ENCODE results near the gene LMX1B.

DNA sequence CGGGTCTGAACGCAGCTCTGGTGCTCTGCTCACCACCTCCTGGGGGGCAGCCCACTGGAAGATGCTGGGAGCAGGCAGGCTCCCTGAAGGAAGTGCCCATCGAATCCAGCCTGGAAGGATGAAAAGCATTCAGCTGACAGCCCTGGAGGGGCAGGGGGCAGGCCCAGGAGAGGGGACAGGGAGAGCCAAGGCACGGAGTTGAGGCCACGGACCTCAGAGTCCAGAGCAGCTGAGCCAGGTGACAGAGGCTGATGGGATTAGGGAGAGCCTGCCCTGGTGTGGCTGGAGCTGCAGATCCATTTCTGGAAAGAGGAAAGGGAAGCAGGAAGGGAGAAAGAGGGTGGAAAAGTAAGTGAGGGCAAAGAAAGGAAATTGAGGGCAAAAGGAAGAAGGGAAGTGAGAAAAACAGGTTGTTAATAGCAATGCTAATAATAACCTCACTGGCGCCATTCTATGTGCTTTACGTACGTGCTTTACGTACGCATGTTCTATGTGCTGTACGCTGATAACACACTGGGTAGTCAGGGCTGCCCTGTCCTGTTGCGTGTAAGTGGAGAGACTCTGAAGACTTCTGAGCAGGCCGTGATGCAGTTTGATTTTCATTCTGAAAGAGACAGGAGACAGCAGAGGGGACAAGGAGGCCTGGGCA is 52.6 kb downstream of the LMX1B start:
- TF ChIP-seq, protein P1, sequence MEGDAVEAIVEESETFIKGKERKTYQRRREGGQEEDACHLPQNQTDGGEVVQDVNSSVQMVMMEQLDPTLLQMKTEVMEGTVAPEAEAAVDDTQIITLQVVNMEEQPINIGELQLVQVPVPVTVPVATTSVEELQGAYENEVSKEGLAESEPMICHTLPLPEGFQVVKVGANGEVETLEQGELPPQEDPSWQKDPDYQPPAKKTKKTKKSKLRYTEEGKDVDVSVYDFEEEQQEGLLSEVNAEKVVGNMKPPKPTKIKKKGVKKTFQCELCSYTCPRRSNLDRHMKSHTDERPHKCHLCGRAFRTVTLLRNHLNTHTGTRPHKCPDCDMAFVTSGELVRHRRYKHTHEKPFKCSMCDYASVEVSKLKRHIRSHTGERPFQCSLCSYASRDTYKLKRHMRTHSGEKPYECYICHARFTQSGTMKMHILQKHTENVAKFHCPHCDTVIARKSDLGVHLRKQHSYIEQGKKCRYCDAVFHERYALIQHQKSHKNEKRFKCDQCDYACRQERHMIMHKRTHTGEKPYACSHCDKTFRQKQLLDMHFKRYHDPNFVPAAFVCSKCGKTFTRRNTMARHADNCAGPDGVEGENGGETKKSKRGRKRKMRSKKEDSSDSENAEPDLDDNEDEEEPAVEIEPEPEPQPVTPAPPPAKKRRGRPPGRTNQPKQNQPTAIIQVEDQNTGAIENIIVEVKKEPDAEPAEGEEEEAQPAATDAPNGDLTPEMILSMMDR (IDR thresholded peaks at IDR 0.05), result no peak
- TF ChIP-seq POLR2AphosphoS5 (IDR thresholded peaks at IDR 0.05; ENCODE audit: low read depth, low read length), result no peak
- no peak for TF ChIP-seq SIN3A (IDR thresholded peaks at IDR 0.05; ENCODE audit: borderline replicate concordance, insufficient read depth, low read depth, low read length)
